GM23338 (cell line): ENCODE results near the gene CNP. TPM values are rescaled to one million over a fixed set of nuclear protein-coding genes. Genes with fewer than 3 reads are reported as not detected.

Experiments used
- ATAC-seq: fragments of 200-7000 bp; cut with Tn5 transposase; 3 replicates; pipeline ENCODE4 v1.9.1; 2020
- DNase-seq: peaks from one replicate; pipeline ENCODE4 v3.0.0-alpha.2; 2015; ENCODE audit warnings: low spot score
- H2AFZ ChIP-seq: fragments of 200-600 bp; sonication (generic); 2 replicates; pipeline ENCODE4 v1.8.0; 2016; ENCODE audit warnings: antibody characterized with exemption, mild to moderate bottlenecking, moderate library complexity
- H3F3A ChIP-seq: fragments of 200-600 bp; sonication (generic); replicated peaks from 2 replicates; pipeline ENCODE4 v1.8.0; 2017; ENCODE audit warnings: antibody characterized with exemption, mixed run types, low read depth
- H3K27ac ChIP-seq: fragments of 200-600 bp; sonication (generic); 2 replicates; pipeline ENCODE4 v1.6.1; 2016; ENCODE audit warnings: low read depth
- H3K27me3 ChIP-seq: fragments of 200-600 bp; sonication (generic); 2 replicates; pipeline ENCODE4 v1.8.0; 2016; ENCODE audit warnings: mild to moderate bottlenecking, mixed run types, moderate library complexity; ENCODE audit not compliant: insufficient read depth
- H3K36me3 ChIP-seq: fragments of 200-600 bp; sonication (generic); 2 replicates; pipeline ENCODE4 v1.8.0; 2016; ENCODE audit warnings: mild to moderate bottlenecking; ENCODE audit not compliant: insufficient read depth
- H3K4me1 ChIP-seq: fragments of 200-600 bp; sonication (generic); 2 replicates; pipeline ENCODE4 v1.8.0; 2016; ENCODE audit warnings: mild to moderate bottlenecking, moderate library complexity; ENCODE audit not compliant: insufficient read depth
- H3K4me2 ChIP-seq: fragments of 200-600 bp; sonication (generic); 2 replicates; pipeline ENCODE4 v1.7.1; 2017; ENCODE audit warnings: mixed run types
- H3K4me3 ChIP-seq: fragments of 200-600 bp; sonication (generic); 2 replicates; pipeline ENCODE4 v1.6.1; 2016; ENCODE audit warnings: mixed run types
- H3K79me2 ChIP-seq: fragments of 200-600 bp; sonication (generic); replicated peaks from 2 replicates; pipeline ENCODE4 v1.8.0; 2017; ENCODE audit warnings: mild to moderate bottlenecking; ENCODE audit not compliant: insufficient read depth
- H3K9me2 ChIP-seq: fragments of 200-600 bp; sonication (generic); 2 replicates; pipeline ENCODE4 v1.8.0; 2017; ENCODE audit not compliant: insufficient read depth
- H4K20me1 ChIP-seq: fragments of 200-600 bp; sonication (generic); replicated peaks from 2 replicates; pipeline ENCODE4 v1.8.0; 2017; ENCODE audit warnings: mild to moderate bottlenecking; ENCODE audit not compliant: insufficient read depth
- H3K27ac Mint-ChIP-seq: 2 replicates; pipeline ENCODE4 v1.8.0; 2020; ENCODE audit warnings: inconsistent platforms, mild to moderate bottlenecking, moderate library complexity, mixed read lengths
- H3K27me3 Mint-ChIP-seq: 3 replicates; pipeline ENCODE4 v1.8.0; 2022; ENCODE audit warnings: low read depth, mild to moderate bottlenecking, moderate library complexity, mixed read lengths, inconsistent platforms; ENCODE audit not compliant: insufficient read depth, poor library complexity
- H3K36me3 Mint-ChIP-seq: 3 replicates; pipeline ENCODE4 v1.8.0; 2021; ENCODE audit warnings: low read depth, mild to moderate bottlenecking, inconsistent platforms, moderate library complexity, mixed read lengths
- H3K4me1 Mint-ChIP-seq: 3 replicates; pipeline ENCODE4 v1.8.0; 2020; ENCODE audit warnings: mild to moderate bottlenecking, inconsistent platforms, mixed read lengths
- H3K4me3 Mint-ChIP-seq: 3 replicates; pipeline ENCODE4 v1.8.0; 2021; ENCODE audit warnings: moderate library complexity, mild to moderate bottlenecking, inconsistent platforms, mixed read lengths
- H3K9me3 Mint-ChIP-seq: 3 replicates; pipeline ENCODE4 v1.8.0; 2020; ENCODE audit warnings: moderate library complexity, mild to moderate bottlenecking, inconsistent platforms, mixed read lengths
- CREB1 ChIP-seq: fragments of 250-450 bp; sonication (Bioruptor Pico); IDR thresholded peaks from 2 replicates; pipeline ENCODE4 v1.5.0; 2020; ENCODE audit warnings: low read depth, mild to moderate bottlenecking, moderate library complexity
- EZH2 ChIP-seq: fragments of 200-600 bp; sonication (generic); IDR thresholded peaks from one replicate; pipeline ENCODE4 v1.8.0; 2017; ENCODE audit warnings: antibody characterized with exemption, mild to moderate bottlenecking, low read depth; ENCODE audit not compliant: unreplicated experiment
- EZH2phosphoT487 ChIP-seq: fragments of 200-600 bp; sonication (generic); IDR thresholded peaks from one replicate; pipeline ENCODE4 v1.8.1; 2018; ENCODE audit warnings: antibody characterized with exemption; ENCODE audit not compliant: unreplicated experiment
- POLR2AphosphoS5 ChIP-seq: IDR thresholded peaks from 2 replicates; pipeline ENCODE4 v1.6.1; 2016; ENCODE audit warnings: antibody characterized with exemption, low read depth
- REST ChIP-seq: IDR thresholded peaks from one replicate; pipeline ENCODE4 v1.6.1; 2018; ENCODE audit warnings: antibody characterized with exemption; ENCODE audit not compliant: unreplicated experiment
- STAT1 ChIP-seq: IDR thresholded peaks from one replicate; pipeline ENCODE4 v1.6.1; 2016; ENCODE audit warnings: antibody characterized with exemption; ENCODE audit not compliant: unreplicated experiment
- ZNF114 ChIP-seq: fragments of 250-450 bp; sonication (Bioruptor Pico); IDR thresholded peaks from 2 replicates; pipeline ENCODE4 v1.5.0; 2020; ENCODE audit warnings: mild to moderate bottlenecking, moderate library complexity
- ZNF462 ChIP-seq: fragments of 250-450 bp; sonication (Bioruptor Pico); IDR thresholded peaks from 2 replicates; pipeline ENCODE4 v1.5.0; 2020; ENCODE audit warnings: mild to moderate bottlenecking, moderate library complexity
- polyA plus RNA-seq: library from polyadenylated mRNA; unstranded; fragments of >200 nt; fragmentation: Nextera tagmentation; extraction: Ambion mirVana; gene quantifications from 2 replicates; pipeline ENCODE4 v1.2.1, GENCODE V29; 2016
- total RNA-seq: library from RNA; depleted of rRNA; stranded (reverse); fragments of >200 nt; shearing (Covaris generic); gene quantifications from 2 replicates; pipeline ENCODE4 v1.2.3, GENCODE V29; 2014
- TF ChIP-seq, protein P1 (sequence below): IDR thresholded peaks from 2 replicates; pipeline ENCODE4 v1.6.1; 2016; ENCODE audit warnings: antibody characterized with exemption

Gene CNP
- total and polyA plus RNA-seq, 2 experiments from 2014 or later: 30.8 to 47.8 TPM

DNA sequence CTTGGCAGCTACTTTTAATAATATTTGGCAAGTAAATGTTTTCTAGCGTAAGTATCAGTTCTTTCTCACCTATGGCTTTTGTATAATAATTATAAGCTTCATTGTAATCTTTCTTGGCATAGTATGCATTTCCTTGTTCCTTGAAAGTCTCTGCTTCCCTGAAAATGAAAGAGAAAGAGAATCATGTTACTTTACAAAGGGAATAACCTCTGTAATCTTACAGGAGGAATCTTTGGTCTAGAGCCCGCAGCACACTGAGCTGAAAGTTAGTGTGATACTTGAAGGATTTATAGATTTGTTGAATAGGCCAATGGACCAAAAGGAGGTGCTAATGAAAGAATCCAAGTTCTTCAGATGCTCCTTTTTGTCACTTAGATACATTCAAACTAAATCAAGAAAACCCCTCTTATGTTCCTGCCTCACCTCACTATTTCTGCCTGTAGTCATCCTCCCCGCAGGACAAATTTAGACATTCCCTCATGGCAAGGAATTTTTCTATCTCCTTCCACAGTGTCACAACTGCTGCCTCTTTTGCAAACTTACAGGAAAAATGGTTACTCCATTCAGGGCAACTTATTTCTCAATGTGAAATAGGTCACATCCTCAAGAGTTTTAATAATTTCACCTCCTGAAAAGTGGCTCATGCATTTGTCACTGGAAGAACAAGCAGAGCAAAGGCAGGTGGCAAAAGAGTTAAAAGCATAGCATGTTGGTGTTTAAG, 34.0 kb downstream of the CNP start:
- Mint-ChIP-seq H3K27me3 (peaks cover 2% of the 10 kb centered on the region), H3K36me3 (peaks cover 68% of the 10 kb centered on the region), H3K4me1 (no peaks in the 10 kb centered on the region), H3K9me3 (no peaks in the 10 kb centered on the region), H3K27ac (no peak overlapping the region), H3K4me3 (no peak overlapping the region)
- Histone ChIP-seq H3K27me3 (no peaks in the 10 kb centered on the region), H3K36me3 (peaks cover 55% of the 10 kb centered on the region), H3K4me3 (no peak overlapping the region), H3K4me1 (no peaks in the 10 kb centered on the region), H4K20me1 (peaks cover 52% of the 10 kb centered on the region), H3K4me2 (no peak overlapping the region), H3K79me2 (peaks cover 56% of the 10 kb centered on the region), H3K9me2 (no peaks in the 10 kb centered on the region), H3F3A (peaks cover 25% of the 10 kb centered on the region), H3K27ac (0 out of 2 replicates have a peak overlapping the region, but pooled peaks have one; percentile 36), H2AFZ (no peak overlapping the region)
- DNase-seq (no peak), ATAC-seq (no peak)
- TF ChIP-seq EZH2 (no peak), STAT1 (no peak), CREB1 (no peak), EZH2phosphoT487 (no peak)

- Histone ChIP-seq H3K36me3 (peaks cover 43% of the 10 kb centered on the region), H3K27ac (no peak overlapping the region), H3K4me2 (no peak overlapping the region), H3K9me2 (no peaks in the 10 kb centered on the region), H3K4me1 (no peaks in the 10 kb centered on the region), H4K20me1 (peaks cover 45% of the 10 kb centered on the region), H3F3A (peaks cover 21% of the 10 kb centered on the region), H3K79me2 (peaks cover 67% of the 10 kb centered on the region), H2AFZ (no peak overlapping the region), H3K27me3 (no peaks in the 10 kb centered on the region), H3K4me3 (no peak overlapping the region)
- ATAC-seq: no peak
- Mint-ChIP-seq H3K36me3 (peaks cover 56% of the 10 kb centered on the region), H3K9me3 (no peaks in the 10 kb centered on the region), H3K27me3 (peaks cover 2% of the 10 kb centered on the region), H3K4me1 (no peaks in the 10 kb centered on the region), H3K27ac (no peak overlapping the region), H3K4me3 (no peak overlapping the region)
- no peak for TF ChIP-seq ZNF114
- TF ChIP-seq, protein P1, sequence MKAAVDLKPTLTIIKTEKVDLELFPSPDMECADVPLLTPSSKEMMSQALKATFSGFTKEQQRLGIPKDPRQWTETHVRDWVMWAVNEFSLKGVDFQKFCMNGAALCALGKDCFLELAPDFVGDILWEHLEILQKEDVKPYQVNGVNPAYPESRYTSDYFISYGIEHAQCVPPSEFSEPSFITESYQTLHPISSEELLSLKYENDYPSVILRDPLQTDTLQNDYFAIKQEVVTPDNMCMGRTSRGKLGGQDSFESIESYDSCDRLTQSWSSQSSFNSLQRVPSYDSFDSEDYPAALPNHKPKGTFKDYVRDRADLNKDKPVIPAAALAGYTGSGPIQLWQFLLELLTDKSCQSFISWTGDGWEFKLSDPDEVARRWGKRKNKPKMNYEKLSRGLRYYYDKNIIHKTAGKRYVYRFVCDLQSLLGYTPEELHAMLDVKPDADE: no peak
- no peak for TF ChIP-seq EZH2
- no peak for TF ChIP-seq REST
- TF ChIP-seq ZNF462: no peak
- TF ChIP-seq POLR2AphosphoS5: no peak
- no peak for DNase-seq
Measured at GRCh38 chr17:42001729-42002128, 35.1 kb downstream of the CNP start.
